Keratinocyte (primary cell): ENCODE results near the gene ZMYND12. TPM values are rescaled to one million over a fixed set of nuclear protein-coding genes. Genes with fewer than 3 reads are reported as not detected.

Source experiments
- DNase-seq: peaks from one replicate; pipeline ENCODE4 v3.0.0-alpha.2; 2011; ENCODE audit warnings: low read depth, missing footprints, low spot score
- FAIRE-seq: peaks from 2 replicates; lab custom pipeline; 2011; peaks lifted over from hg19 to GRCh38; lab: Jason Lieb, UNC
- H2AFZ ChIP-seq: 2 replicates; pipeline ENCODE4 v1.6.0; 2012; ENCODE audit warnings: low read length, control low read depth, inconsistent platforms; ENCODE audit not compliant: control insufficient read depth
- H3K27ac ChIP-seq: 2 replicates; pipeline ENCODE4 v1.5.1; 2011; ENCODE audit warnings: low read length; ENCODE audit not compliant: control insufficient read depth, insufficient read depth
- H3K27me3 ChIP-seq: 3 replicates; pipeline ENCODE4 v1.6.0; 2011; ENCODE audit warnings: low read length; ENCODE audit not compliant: control insufficient read depth, insufficient read depth; ENCODE audit errors: extremely low read depth
- H3K36me3 ChIP-seq, 2 experiments: 2 replicates in 1 of 2; 3 replicates in 1 of 2; pipeline ENCODE4 v1.5.1; 2011; ENCODE audit warnings: low read length in 2 of 2, mild to moderate bottlenecking in 1 of 2; ENCODE audit not compliant: control insufficient read depth in 2 of 2, insufficient read depth in 2 of 2; ENCODE audit errors: extremely low read depth in 1 of 2
- H3K4me1 ChIP-seq: 3 replicates; pipeline ENCODE4 v1.5.1; 2011; ENCODE audit warnings: low read length; ENCODE audit not compliant: control insufficient read depth, insufficient read depth; ENCODE audit errors: extremely low read depth
- H3K4me2 ChIP-seq: 3 replicates; pipeline ENCODE4 v1.6.0; 2011; ENCODE audit warnings: low read depth, low read length; ENCODE audit not compliant: control insufficient read depth, insufficient read depth; ENCODE audit errors: extremely low read depth
- H3K4me3 ChIP-seq, 3 experiments: fragments of 200-600 bp in 1 of 3; sonication (generic) in 1 of 3; 2 replicates in 2 of 3; 3 replicates in 1 of 3; pipeline ENCODE4 v1.5.1; 2011 to 2016; ENCODE audit warnings: low read length in 3 of 3, mild to moderate bottlenecking in 3 of 3, control low read depth in 2 of 3, inconsistent platforms in 1 of 3, low read depth in 1 of 3, mixed read lengths in 1 of 3, mixed run types in 1 of 3, moderate library complexity in 1 of 3; ENCODE audit not compliant: control insufficient read depth in 2 of 3, insufficient read depth in 2 of 3; ENCODE audit errors: extremely low read depth in 1 of 3
- H3K79me2 ChIP-seq: 2 replicates; pipeline ENCODE4 v1.6.0; 2012; ENCODE audit warnings: low read length; ENCODE audit not compliant: control insufficient read depth, insufficient read depth
- H3K9ac ChIP-seq: 3 replicates; pipeline ENCODE4 v1.6.0; 2011; ENCODE audit warnings: low read length; ENCODE audit not compliant: control insufficient read depth, insufficient read depth; ENCODE audit errors: extremely low read depth
- H3K9me1 ChIP-seq: 3 replicates; pipeline ENCODE4 v1.6.0; 2011; ENCODE audit warnings: low read length; ENCODE audit not compliant: control insufficient read depth, insufficient read depth; ENCODE audit errors: extremely low read depth
- H3K9me3 ChIP-seq: 2 replicates; pipeline ENCODE4 v1.5.1; 2012; ENCODE audit warnings: low read depth, low read length; ENCODE audit not compliant: control insufficient read depth
- H4K20me1 ChIP-seq: 3 replicates; pipeline ENCODE4 v1.6.0; 2011; ENCODE audit warnings: low read length; ENCODE audit not compliant: control insufficient read depth, insufficient read depth; ENCODE audit errors: extremely low read depth
- EZH2 ChIP-seq: IDR thresholded peaks from one replicate; pipeline ENCODE4 v1.6.1; 2012; ENCODE audit warnings: inconsistent platforms, mild to moderate bottlenecking, low read length, moderate library complexity
- dilution Hi-C: fragments of 300-500 bp; cut with MboI; formaldehyde crosslinking; loops from one replicate; pipeline ENCODE4 v1.7.0; 2020; ENCODE audit warnings: low sequenced_read_pairs; ENCODE audit not compliant: extremely low pct_ligation_motif_present
- polyA plus RNA-seq, 5 experiments: library from polyadenylated mRNA; depleted of rRNA in 3 of 5; stranded (reverse) in 3 of 5; stranded (forward) in 1 of 5; unstranded in 1 of 5; fragments of >200 nt; gene quantifications; 1 replicate in 1 of 5; 2 replicates in 3 of 5; 3 replicates in 1 of 5; pipeline versions ENCODE4 v1.2.1 to v1.2.3, GENCODE V29; 2011 to 2012; ENCODE audit warnings: missing spikeins in 2 of 5, low read depth in 1 of 5, low replicate concordance in 1 of 5
- TF ChIP-seq, protein P1 (sequence below), 3 experiments: IDR thresholded peaks in 1 of 3; conservative IDR thresholded peaks in 1 of 3; optimal IDR thresholded peaks in 1 of 3; 2 replicates in 2 of 3; 3 replicates in 1 of 3; pipeline versions ENCODE3 to v1.5.1; 2011; ENCODE audit warnings: low read length in 3 of 3, mild to moderate bottlenecking in 3 of 3, moderate library complexity in 2 of 3, control low read depth in 1 of 3, inconsistent platforms in 1 of 3; ENCODE audit not compliant: insufficient read depth in 2 of 3; ENCODE audit errors: extremely low read depth in 1 of 3

Gene ZMYND12
- polyA plus RNA-seq, 1 donor (not counting 4 experiments of a cell fraction or from before 2014, with no cell fraction given): 0.24 TPM

DNA sequence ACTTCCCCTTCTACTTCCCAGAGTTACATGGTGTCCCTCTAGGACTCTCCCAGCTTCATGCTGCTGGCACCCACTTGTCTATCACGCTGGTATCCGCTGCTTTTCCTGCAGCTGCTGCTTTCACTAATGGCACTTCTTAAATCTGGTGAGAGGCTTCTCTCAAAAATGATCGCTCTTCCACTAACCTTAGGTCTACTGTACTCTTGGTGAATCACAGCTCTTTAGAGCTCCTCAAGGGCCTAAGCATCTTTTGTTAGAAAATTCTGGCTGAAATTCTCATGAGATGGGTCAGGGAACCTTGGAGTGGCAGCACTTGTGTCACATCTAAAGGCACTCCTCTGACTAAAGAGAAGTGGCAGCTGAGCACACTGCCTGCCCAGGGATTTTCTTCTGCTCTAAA lies 32.1 kb downstream of the ZMYND12 start:
- Histone ChIP-seq H3K4me2 (no peak overlapping the region), H3K27ac (no peak overlapping the region), H3K9me1 (no peaks in the 10 kb centered on the region), H4K20me1 (no peaks in the 10 kb centered on the region), H3K4me1 (no peaks in the 10 kb centered on the region), H3K9me3 (no peaks in the 10 kb centered on the region), H3K79me2 (no peaks in the 10 kb centered on the region), H3K27me3 (peaks cover 21% of the 10 kb centered on the region), H3K36me3 (no peaks in the 10 kb centered on the region), H2AFZ (no peak overlapping the region), H3K4me3 (no peak overlapping the region), H3K9ac (no peak overlapping the region)
- no peak for DNase-seq
- TF ChIP-seq, protein P1, sequence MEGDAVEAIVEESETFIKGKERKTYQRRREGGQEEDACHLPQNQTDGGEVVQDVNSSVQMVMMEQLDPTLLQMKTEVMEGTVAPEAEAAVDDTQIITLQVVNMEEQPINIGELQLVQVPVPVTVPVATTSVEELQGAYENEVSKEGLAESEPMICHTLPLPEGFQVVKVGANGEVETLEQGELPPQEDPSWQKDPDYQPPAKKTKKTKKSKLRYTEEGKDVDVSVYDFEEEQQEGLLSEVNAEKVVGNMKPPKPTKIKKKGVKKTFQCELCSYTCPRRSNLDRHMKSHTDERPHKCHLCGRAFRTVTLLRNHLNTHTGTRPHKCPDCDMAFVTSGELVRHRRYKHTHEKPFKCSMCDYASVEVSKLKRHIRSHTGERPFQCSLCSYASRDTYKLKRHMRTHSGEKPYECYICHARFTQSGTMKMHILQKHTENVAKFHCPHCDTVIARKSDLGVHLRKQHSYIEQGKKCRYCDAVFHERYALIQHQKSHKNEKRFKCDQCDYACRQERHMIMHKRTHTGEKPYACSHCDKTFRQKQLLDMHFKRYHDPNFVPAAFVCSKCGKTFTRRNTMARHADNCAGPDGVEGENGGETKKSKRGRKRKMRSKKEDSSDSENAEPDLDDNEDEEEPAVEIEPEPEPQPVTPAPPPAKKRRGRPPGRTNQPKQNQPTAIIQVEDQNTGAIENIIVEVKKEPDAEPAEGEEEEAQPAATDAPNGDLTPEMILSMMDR (optimal IDR thresholded peaks at IDR 0.05 in 1 of 3, IDR thresholded peaks at IDR 0.05 in 1 of 3, conservative IDR thresholded peaks at IDR 0.05 in 1 of 3; ENCODE audit: extremely low read depth in 1 of 3, insufficient read depth in 2 of 3, low read length in 3 of 3): no peak
- no peak for TF ChIP-seq EZH2
- no peak for FAIRE-seq
- dilution Hi-C loops: no loop called here

DNA sequence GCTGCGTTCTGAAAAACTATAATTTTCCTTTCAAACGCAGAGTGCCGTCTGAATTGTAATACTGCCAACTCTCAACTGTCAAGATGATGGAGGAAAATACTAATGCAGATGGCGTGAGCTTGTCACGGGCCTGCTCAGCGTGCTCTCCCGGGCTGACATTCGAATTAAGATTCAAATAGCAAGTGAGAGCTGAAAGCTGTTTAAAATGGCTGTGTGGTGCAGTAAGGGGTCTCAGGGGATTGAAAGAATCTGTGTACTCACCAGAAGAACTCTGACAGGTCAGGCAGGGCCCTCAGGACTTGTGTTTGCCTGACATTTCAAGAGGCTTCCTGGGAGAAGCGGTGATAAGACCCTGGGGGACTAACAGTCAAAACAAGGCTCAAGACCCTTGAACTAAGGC lies 33.1 kb downstream of the ZMYND12 start:
- Histone ChIP-seq H4K20me1 (no peaks in the 10 kb centered on the region), H3K79me2 (no peaks in the 10 kb centered on the region), H2AFZ (no peak overlapping the region), H3K4me3 (no peak overlapping the region), H3K9me1 (no peaks in the 10 kb centered on the region), H3K36me3 (no peaks in the 10 kb centered on the region), H3K9me3 (no peaks in the 10 kb centered on the region), H3K27ac (no peak overlapping the region), H3K4me1 (no peaks in the 10 kb centered on the region), H3K27me3 (peaks cover 21% of the 10 kb centered on the region), H3K9ac (no peak overlapping the region), H3K4me2 (no peak overlapping the region)
- FAIRE-seq: no peak
- dilution Hi-C loops: no loop called here
- no peak for DNase-seq
- TF ChIP-seq, protein P1 (optimal IDR thresholded peaks at IDR 0.05 in 1 of 3, IDR thresholded peaks at IDR 0.05 in 1 of 3, conservative IDR thresholded peaks at IDR 0.05 in 1 of 3; ENCODE audit: extremely low read depth in 1 of 3, insufficient read depth in 2 of 3, low read length in 3 of 3): no peak
